ENCODE measurements around the gene KIFC3.

DNA sequence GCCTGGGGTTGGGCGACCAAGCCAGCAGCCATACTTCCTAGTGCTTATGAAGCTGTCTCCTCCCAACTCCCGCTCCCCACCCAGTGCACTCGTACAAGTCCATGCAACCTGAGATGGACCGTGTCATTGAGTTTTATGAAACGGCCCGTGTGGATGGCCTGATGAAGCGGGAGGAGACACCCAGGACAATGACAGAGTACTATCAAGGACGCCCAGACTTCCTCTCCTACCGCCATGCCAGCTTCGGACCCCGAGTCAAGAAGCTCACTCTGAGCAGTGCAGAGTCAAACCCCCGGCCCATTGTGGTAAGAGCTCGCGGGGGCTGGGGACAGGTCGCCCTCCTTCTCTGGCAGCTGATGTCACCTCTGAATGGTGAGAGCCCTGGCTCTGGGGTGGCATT is 77.8 kb downstream of the KIFC3 start:
- TF ChIP-seq SCRT2 (tag by site-specific recombination; IDR thresholded peaks at IDR 0.05) = no peak
- TF ChIP-seq, protein P1, sequence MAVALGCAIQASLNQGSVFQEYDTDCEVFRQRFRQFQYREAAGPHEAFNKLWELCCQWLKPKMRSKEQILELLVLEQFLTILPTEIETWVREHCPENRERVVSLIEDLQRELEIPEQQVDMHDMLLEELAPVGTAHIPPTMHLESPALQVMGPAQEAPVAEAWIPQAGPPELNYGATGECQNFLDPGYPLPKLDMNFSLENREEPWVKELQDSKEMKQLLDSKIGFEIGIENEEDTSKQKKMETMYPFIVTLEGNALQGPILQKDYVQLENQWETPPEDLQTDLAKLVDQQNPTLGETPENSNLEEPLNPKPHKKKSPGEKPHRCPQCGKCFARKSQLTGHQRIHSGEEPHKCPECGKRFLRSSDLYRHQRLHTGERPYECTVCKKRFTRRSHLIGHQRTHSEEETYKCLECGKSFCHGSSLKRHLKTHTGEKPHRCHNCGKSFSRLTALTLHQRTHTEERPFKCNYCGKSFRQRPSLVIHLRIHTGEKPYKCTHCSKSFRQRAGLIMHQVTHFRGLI (tag by site-specific recombination; IDR thresholded peaks at IDR 0.05) = no peak
